AG10803 (cell line): Measurements from ENCODE around the gene KCNQ1.

Experiments
- DNase-seq: peaks from one replicate; pipeline ENCODE4 v3.0.0; 2010; ENCODE audit warnings: low read depth
- H3K4me3 ChIP-seq: 2 replicates; pipeline ENCODE4 v1.5.1; 2011; ENCODE audit warnings: mild to moderate bottlenecking, low read length, control low read depth
- CTCF ChIP-seq: conservative IDR thresholded peaks from 2 replicates; pipeline ENCODE4 v1.5.1; 2011; ENCODE audit warnings: mild to moderate bottlenecking, low read length, control low read depth, inconsistent platforms

KCNQ1 gene

GRCh38 chr11:2586087-2586792 is 141.4 kb downstream of the KCNQ1 start:
- no peak for TF ChIP-seq CTCF
- H3K4me3 ChIP-seq = no peak overlapping the region
- DNase-seq = no peak

DNA sequence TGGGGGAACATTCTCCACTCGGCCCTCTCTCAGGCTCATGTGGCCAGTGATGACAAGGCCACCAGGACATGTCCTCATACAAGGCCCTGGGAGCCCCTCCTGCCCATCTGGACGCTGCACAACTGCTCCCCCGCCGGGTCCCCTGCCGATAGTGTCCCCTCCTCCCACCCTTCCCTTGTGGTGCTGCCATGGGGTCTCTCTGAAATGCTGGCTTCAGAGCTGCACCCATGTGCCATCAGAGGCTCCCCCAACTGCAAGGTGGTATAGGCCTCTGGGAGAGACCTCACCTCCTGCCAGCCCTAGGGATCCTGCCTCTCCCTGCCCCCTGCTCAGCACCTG is 142.0 kb downstream of the KCNQ1 start:
- H3K4me3 ChIP-seq = no peak overlapping the region
- no peak for TF ChIP-seq CTCF
- no peak for DNase-seq

DNA sequence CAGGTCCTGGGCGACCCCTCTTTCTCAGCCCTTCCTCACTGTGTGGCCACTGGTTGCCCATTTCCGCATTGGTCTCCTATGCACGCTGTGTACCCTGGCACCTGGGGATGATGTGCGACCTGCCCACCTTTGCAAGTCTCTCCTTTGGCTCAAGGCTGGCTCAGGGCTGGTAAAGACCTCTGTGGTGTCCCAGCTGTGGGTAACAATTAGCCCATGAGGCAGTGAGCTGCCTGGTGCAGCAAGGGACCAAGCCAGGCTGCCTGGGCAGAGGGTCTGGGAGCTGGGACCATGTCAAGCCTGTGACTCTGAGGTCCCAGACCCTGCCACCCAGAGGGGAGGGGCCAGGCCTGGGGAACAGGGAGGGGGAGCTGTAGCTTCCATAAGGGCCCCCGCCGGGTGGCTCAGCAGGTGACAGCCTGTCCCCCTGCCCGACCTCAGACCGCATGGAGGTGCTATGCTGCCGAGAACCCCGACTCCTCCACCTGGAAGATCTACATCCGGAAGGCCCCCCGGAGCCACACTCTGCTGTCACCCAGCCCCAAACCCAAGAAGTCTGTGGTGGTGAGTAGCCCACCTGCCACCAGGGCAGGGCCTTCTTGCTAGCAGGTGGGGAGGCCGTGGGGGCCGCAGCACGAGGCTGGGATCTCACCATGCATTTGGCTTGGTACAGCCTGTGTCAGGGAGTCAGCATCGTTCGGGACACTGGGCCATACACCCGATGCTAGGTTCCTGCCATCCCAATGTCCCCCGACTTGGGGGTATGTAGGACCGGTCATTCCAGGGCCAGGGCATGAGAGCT is 142.5 kb downstream of the KCNQ1 start:
- no peak for DNase-seq
- TF ChIP-seq CTCF = no peak
- H3K4me3 ChIP-seq = no peak overlapping the region

- no peak for TF ChIP-seq CTCF
- no peak for DNase-seq
Measured at GRCh38 chr11:2587976-2588748, 143.4 kb downstream of the KCNQ1 start.

DNA sequence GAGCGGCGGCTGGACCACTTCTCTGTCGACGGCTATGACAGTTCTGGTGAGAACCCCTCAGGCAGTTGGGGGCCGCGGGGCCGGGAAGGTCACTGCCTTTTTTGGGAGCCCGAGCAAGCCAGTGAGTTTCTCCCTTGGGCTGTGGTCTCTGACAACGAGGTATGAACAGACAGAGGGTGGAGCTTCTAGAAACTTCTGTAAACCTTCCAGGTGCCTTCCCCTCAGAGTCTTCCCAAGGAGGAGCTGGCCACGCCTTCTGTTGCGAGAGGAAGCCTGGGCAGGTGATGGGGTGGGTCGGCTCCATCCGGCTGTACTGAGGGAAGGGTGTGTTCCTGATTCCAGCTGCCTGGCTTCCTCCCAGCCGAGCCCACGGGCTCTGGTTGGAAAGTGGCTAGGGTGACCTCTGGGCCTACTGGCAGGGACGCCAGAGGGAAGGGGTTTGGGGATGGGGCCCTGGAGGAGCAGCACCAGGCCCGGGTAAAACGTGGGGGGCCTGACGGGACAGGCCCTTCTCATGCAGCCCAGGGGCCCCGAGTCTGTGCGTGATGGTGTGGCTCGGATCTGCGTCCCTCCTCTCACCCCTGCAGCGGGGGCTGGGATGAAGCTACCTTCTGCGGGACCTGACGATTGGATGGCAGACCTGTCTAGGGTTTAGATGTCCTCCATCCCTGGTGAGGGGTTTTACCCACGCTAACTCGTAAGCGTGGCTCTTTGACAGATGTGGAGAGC is 144.2 kb downstream of the KCNQ1 start:
- no peak overlapping the region for H3K4me3 ChIP-seq
- no peak for TF ChIP-seq CTCF
- no peak for DNase-seq

More at GRCh38 chr11:2587976-2588748, 143.4 kb downstream of the KCNQ1 start:
- H3K4me3 ChIP-seq = no peak overlapping the region

GRCh38 chr11:2589538-2589934 is 144.7 kb downstream of the KCNQ1 start:
- no peak for DNase-seq
- TF ChIP-seq CTCF = no peak

More at GRCh38 chr11:2589538-2589934, 144.7 kb downstream of the KCNQ1 start:
- no peak overlapping the region for H3K4me3 ChIP-seq
